GM19324 (cell line): ENCODE measurements around the gene TFB1M.
A peak's percentile ranks its signal among the peaks of the same experiment; 100 is the strongest.

Source experiments
- ATAC-seq: cut with Tn5 transposase; IDR thresholded peaks from one replicate; pipeline ENCODE4 v1.9.1; 2021; ENCODE audit warnings: mild to moderate bottlenecking, moderate library complexity; ENCODE audit not compliant: unreplicated experiment, low FRiP score

TFB1M gene

GRCh38 chr6:155267411-155267810, 46.9 kb downstream of the TFB1M start:
- no peak for ATAC-seq

GRCh38 chr6:155265843-155266535, 48.3 kb downstream of the TFB1M start:
- ATAC-seq = no peak

- ATAC-seq = no peak
Observed at GRCh38 chr6:155264693-155265320, 49.5 kb downstream of the TFB1M start.

DNA sequence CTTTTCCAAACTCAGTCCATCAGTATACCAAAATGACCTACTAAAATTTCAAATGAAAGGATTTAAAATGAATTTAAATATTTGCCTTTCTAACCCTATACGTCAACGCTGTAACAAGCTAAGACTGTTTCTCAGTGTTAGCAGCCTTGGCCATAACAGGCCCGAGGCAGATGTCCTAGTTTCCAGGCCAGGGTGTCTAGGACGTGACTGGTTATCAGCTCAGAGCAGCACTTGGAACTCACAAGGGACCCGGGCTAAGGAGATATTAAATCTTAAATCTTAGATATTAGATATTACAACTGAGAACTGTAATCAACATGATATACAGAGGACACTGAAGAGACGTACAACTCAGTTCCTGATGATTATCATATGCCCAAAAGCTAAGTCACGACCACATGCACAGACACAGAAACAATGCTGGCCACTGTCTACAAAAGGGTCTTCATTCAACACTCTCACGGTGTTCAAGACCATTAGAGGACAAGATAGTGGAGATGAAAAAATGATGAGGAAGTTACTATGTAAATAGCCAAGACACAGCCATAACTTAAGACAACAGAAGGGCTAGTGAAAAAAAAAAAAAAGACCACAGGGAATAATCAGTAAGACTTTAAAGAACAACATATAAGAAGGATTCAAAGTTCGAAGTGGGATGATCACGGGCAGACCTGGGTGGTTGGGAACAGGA, 50.8 kb downstream of the TFB1M start, which contains the start of gene CLDN20:
TSS of gene CLDN20 (plus strand) at position 641 of the 691 bp plus-strand sequence. CDS start 11,707 bp downstream, outside the sequence.
- ATAC-seq = no peak

GRCh38 chr6:155262655-155263054, 51.6 kb downstream of the TFB1M start:
- no peak for ATAC-seq

GRCh38 chr6:155261111-155261900, 53.0 kb downstream of the TFB1M start:
- no peak for ATAC-seq

GRCh38 chr6:155260686-155261085, 53.6 kb downstream of the TFB1M start:
- peak; percentile 65 for ATAC-seq

- no peak for ATAC-seq
Observed at GRCh38 chr6:155259897-155260296, 54.4 kb downstream of the TFB1M start.

GRCh38 chr6:155259204-155259603, 55.1 kb downstream of the TFB1M start:
- ATAC-seq = no peak

GRCh38 chr6:155257796-155258195, 56.5 kb downstream of the TFB1M start:
- no peak for ATAC-seq

- ATAC-seq = no peak
Observed at GRCh38 chr6:155256122-155256795, 58.0 kb downstream of the TFB1M start.

DNA sequence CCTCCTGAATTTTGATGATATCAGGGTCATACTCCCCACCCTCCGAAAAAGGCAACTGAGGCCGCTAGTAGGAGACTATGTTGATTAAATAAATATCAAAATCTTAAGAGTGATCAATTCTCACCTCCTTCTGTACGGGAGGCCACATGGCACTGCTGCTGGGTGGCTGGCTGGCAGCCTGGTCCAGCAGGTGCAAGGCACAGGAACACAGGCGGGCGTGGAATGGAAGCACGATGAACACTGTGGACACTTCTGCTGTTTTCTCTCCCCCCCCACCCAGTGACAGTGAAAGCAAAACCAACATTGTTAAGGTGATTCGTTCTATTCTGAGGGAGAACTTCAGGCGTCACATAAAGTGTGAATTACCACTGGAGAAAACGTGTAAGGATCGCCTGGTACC, 60.1 kb downstream of the TFB1M start:
- no peak for ATAC-seq

DNA sequence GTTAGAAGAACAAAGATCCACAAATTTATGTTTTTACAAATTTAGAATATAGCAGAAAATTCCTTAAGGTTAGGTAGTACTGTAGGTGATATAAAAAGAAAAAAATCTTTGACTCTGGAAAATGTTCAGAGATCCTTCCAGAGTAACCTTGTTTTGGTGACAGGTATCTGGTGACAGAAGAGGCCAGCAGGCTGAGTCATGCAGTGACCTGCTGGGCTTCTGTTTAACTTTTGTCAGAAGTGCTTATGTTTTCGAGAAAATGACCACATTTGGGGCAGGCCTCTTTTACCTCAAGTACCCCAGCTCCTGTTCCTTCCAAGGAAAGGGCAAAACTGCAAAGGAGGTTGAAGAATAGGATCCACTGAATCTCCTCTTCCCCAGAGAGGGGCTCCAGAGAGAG, 60.9 kb downstream of the TFB1M start:
- no peak for ATAC-seq

DNA sequence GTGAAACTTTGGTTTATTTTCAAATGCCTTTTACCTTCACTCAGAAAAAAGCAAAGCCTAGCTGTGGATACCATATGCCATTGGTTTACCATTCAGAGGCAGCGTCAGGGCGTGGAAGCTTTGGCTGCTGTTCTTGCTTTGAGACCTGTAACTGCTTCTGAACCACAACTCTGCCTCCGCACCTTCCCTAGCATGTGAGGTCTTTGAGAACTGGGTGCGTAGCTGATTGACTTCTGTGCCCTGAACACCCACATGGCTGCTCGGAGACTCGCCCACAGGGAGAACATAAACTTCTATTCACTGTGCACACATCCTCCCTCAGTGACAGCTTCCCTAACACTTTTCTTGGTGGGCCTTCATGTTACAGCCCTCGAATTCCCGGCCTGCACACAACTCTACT, 61.7 kb downstream of the TFB1M start:
- ATAC-seq = no peak

- no peak for ATAC-seq
Observed at GRCh38 chr6:155250701-155251381, 63.4 kb downstream of the TFB1M start.

DNA sequence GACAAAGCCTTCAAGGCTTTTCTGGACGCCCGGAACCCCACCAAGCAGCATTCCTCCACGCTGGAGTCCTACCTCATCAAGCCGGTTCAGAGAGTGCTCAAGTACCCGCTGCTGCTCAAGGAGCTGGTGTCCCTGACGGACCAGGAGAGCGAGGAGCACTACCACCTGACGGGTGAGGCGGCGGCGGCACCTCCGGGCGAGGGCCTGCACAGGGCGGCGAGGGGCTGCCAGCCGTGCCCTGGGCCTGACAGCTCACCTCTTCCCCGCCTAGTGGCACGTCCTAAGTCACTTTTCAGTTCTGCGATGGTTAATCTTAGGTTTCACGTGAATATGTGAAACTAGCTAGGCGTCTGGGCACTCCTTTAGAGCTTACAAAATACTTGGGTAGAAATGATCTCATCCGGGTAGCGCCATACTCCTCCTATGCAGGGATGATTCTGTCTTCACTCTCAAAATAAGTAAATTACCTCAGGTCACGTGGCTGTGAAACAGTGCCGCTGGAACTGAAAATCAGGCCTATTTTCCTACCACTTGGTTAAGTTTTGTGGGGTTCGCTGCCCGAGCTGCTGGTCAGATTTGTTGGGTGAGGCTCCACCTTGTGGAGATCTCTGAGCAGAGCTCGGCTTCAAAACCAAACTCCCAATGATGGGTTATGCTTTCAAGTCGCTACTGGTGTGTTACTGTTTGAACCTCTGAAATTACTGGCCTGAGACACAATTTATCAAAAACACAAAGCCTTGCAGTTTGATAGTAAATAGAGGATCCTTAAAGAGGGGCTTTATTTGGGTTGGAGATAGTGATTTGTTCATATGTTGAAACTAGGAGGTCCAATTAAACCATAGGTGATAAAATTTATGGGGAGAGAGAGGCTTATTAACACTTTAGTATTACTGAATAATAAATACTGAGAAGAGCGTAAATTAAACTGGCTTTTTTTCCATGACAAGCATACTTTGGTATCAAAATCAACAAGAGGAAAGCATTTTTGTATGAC, 66.0 kb downstream of the TFB1M start:
- no peak for ATAC-seq

- no peak for ATAC-seq
Observed at GRCh38 chr6:155247618-155248007, 66.7 kb downstream of the TFB1M start.

- no peak for ATAC-seq
Observed at GRCh38 chr6:155246825-155247224, 67.5 kb downstream of the TFB1M start.

- ATAC-seq = no peak
Observed at GRCh38 chr6:155245831-155246230, 68.5 kb downstream of the TFB1M start.
